BLaER1 (cell line): ENCODE measurements around the gene SLC9A7.
A peak's percentile ranks its signal among the peaks of the same experiment; 100 is the strongest.

Source experiments
- H3K27ac ChIP-seq: shearing (Covaris generic); formaldehyde crosslinking; 2 replicates; pipeline ENCODE4 v1.8.1; 2022
- H3K27me3 ChIP-seq: shearing (Covaris generic); formaldehyde crosslinking; 2 replicates; pipeline ENCODE4 v1.8.1; 2022
- H3K36me3 ChIP-seq: shearing (Covaris generic); formaldehyde crosslinking; 2 replicates; pipeline ENCODE4 v1.8.1; 2022
- H3K4me1 ChIP-seq: shearing (Covaris generic); formaldehyde crosslinking; 2 replicates; pipeline ENCODE4 v1.8.1; 2022
- H3K4me2 ChIP-seq: shearing (Covaris generic); formaldehyde crosslinking; 2 replicates; pipeline ENCODE4 v1.8.1; 2022
- H3K4me3 ChIP-seq: shearing (Covaris generic); formaldehyde crosslinking; 2 replicates; pipeline ENCODE4 v1.8.1; 2022
- H3K9ac ChIP-seq: shearing (Covaris generic); formaldehyde crosslinking; 2 replicates; pipeline ENCODE4 v1.8.1; 2022
- H3K9me3 ChIP-seq: shearing (Covaris generic); formaldehyde crosslinking; 2 replicates; pipeline ENCODE4 v1.8.1; 2022
- H4K20me1 ChIP-seq: shearing (Covaris generic); formaldehyde crosslinking; 2 replicates; pipeline ENCODE4 v1.8.1; 2022
- Cebpa-rat ChIP-seq: shearing (Covaris generic); IDR thresholded peaks from 2 replicates; pipeline ENCODE4 v1.8.1; 2022

Gene SLC9A7

DNA sequence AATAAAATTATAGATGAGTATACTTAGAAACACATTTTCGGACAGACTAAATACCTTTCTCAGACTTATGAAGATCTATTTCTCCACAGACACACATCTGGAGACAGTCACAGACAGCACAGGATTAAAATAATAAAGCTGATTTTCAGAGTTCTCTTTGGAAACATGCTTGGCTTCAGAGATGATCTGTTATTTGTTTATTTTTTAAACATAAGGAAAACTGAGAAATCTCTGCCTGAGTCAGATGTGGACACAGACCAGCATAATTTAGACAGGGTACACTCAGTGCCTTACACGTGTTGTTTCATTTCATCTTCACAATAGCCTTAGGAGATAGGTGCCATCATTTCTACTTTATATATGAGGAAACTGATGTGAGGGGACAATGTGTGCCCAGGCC lies 92.1 kb downstream of the SLC9A7 start:
- H3K4me1 ChIP-seq = peaks cover 8% of the 10 kb centered on the region
- no peak overlapping the region for H3K4me3 ChIP-seq
- H3K36me3 ChIP-seq = no peaks in the 10 kb centered on the region
- H3K9me3 ChIP-seq = peaks cover 10% of the 10 kb centered on the region; the same call in 1 of the 2 replicates
- no peaks in the 10 kb centered on the region for H3K27me3 ChIP-seq
- H3K4me2 ChIP-seq = no peak overlapping the region
- H4K20me1 ChIP-seq = no peaks in the 10 kb centered on the region
- no peak overlapping the region for H3K27ac ChIP-seq
- TF ChIP-seq Cebpa-rat = no peak
- no peak overlapping the region for H3K9ac ChIP-seq

DNA sequence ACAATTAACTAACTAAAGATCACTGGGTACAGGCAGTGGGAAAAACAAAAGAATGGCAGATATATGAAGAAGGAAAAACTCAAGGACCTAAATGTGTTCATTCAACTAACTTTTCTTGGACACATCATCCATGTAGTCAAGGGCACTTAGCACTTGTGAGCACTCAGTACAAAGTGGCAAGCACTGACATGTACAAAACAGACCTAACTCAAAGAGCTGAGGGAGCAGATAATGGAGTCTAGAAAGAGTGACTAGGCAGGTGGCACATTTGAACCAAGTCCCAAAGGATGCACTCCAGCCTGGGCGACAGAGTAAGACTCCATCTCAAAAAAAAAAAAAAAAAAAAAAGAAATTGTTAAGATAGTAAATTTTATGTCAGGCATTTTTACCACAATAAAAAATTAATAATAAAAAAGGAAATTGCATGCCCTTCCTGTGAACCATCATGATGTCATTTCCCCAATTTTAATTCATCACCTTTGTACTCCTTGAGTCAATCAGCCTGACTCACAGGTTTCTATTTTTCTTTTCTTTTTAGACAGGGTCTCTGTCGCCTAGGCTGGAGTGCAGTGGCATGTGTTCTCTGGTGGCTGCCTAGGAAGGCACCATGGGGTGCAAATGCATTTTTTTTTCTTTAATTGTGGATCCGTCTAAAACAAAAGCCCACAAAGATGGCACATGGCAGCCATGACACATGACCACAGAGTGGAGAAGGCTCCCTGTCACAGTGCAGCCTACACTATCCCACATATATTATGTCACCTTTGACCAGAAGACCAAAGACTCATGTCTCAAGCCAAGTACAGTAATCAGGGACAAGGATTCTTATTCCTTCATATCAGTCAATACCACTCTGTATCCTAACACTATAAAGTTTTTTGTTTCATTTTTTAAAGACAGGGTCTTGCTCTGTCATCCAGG lies 93.4 kb downstream of the SLC9A7 start:
- Histone ChIP-seq H3K27ac (no peak overlapping the region), H3K36me3 (peaks cover 5% of the 10 kb centered on the region; the same call in 1 of the 2 replicates), H3K4me1 (peaks cover 8% of the 10 kb centered on the region), H4K20me1 (no peaks in the 10 kb centered on the region), H3K4me2 (no peak overlapping the region), H3K9me3 (peaks cover 14% of the 10 kb centered on the region; the same call in 1 of the 2 replicates), H3K27me3 (no peaks in the 10 kb centered on the region), H3K9ac (no peak overlapping the region), H3K4me3 (no peak overlapping the region)
- no peak for TF ChIP-seq Cebpa-rat

- Histone ChIP-seq H3K9ac (no peak overlapping the region), H4K20me1 (no peaks in the 10 kb centered on the region), H3K4me3 (no peak overlapping the region), H3K36me3 (peaks cover 5% of the 10 kb centered on the region; the same call in 1 of the 2 replicates), H3K27ac (no peak overlapping the region), H3K27me3 (no peaks in the 10 kb centered on the region), H3K4me1 (peaks cover 8% of the 10 kb centered on the region), H3K4me2 (no peak overlapping the region), H3K9me3 (peaks cover 14% of the 10 kb centered on the region; the same call in 1 of the 2 replicates)
- TF ChIP-seq Cebpa-rat = no peak
These were observed 96.5 kb downstream of the SLC9A7 start for GRCh38 chrX:46662188-46662958.

DNA sequence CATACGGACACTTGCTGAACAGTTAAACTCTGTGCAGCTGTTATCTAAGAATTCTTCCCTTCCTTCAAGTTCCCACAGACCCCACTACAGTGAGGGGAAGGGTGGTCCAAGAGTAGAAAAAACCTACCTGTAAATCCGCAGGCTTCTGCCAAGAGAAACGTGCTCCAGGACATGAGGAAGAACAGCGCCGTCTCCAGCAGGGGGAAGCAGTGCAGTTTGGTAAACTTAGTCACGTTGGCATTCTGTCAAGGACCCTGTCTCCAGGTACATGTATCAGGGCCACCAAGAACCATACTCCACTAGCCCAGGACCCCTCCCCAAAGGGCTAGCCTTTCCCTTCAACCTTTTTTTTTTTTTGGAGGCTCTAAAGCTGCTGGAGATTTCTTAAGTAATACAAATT lies 105.4 kb downstream of the SLC9A7 start:
- Histone ChIP-seq H4K20me1 (no peaks in the 10 kb centered on the region), H3K27ac (peak overlapping the region; percentile 8; the same call in 1 of the 2 replicates), H3K4me1 (peaks cover 49% of the 10 kb centered on the region), H3K36me3 (no peaks in the 10 kb centered on the region), H3K4me3 (no peak overlapping the region), H3K4me2 (peak overlapping the region; percentile 3; the same call in 1 of the 2 replicates), H3K9ac (no peak overlapping the region), H3K9me3 (no peaks in the 10 kb centered on the region), H3K27me3 (no peaks in the 10 kb centered on the region)
- TF ChIP-seq Cebpa-rat = no peak

DNA sequence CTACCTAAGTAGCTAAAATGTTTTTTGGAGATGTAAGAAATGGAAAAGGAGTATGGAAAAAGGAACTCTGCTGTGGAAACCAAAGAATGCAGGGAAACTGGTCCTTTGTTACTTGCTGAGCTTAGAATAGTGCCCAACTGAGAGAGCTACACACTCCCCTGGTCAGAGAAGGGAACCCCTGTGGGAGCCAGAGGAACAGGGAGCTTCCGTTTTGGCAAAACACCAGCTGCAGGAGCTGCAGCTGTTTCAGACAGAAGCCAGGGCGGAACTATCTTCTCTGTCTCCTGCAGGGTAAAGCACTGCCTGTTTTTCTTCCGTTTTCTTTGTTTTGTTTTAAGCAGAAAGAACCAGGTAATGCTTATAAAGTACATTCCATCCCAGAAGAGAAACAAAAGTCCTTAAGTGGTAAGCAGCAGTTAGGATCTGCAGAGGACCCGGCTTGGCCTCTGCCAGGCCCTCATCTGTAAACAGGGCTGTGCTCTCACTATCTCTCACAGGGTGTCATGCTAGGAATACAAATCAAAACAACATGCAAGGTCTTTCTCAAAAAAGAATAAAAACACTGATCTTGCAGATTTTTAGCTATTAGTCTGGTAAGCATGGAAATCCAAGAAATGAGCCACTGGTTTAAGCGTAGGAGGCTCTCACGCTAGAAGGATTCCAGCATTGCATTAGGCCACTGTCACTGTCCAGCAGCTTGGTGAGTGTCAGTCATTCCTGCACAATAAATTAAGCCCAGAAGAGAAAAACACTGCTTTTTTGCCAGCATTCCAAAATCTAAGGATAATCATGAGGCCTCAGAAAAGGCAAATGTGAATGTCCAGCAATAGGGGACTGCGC lies 109.3 kb downstream of the SLC9A7 start:
- Histone ChIP-seq H4K20me1 (no peaks in the 10 kb centered on the region), H3K4me2 (peak overlapping the region; percentile 83), H3K9ac (peak overlapping the region; percentile 71), H3K9me3 (no peaks in the 10 kb centered on the region), H3K27ac (peak overlapping the region; percentile 87), H3K4me3 (peak overlapping the region; percentile 39; the same call in 1 of the 2 replicates), H3K27me3 (no peaks in the 10 kb centered on the region), H3K36me3 (peaks cover 20% of the 10 kb centered on the region), H3K4me1 (peaks cover 74% of the 10 kb centered on the region)
- TF ChIP-seq Cebpa-rat = no peak

- H3K27me3 ChIP-seq = no peaks in the 10 kb centered on the region
- peaks cover 20% of the 10 kb centered on the region for H3K36me3 ChIP-seq
- TF ChIP-seq Cebpa-rat = no peak
- peaks cover 81% of the 10 kb centered on the region for H3K4me1 ChIP-seq
- H3K9me3 ChIP-seq = no peaks in the 10 kb centered on the region
- peak overlapping the region; percentile 87 for H3K27ac ChIP-seq
- H3K9ac ChIP-seq = peak overlapping the region; percentile 71; the same call in 1 of the 2 replicates
- H4K20me1 ChIP-seq = no peaks in the 10 kb centered on the region
- H3K4me2 ChIP-seq = peak overlapping the region; percentile 83
- no peak overlapping the region for H3K4me3 ChIP-seq
These were observed 110.3 kb downstream of the SLC9A7 start for GRCh38 chrX:46648660-46649059.

DNA sequence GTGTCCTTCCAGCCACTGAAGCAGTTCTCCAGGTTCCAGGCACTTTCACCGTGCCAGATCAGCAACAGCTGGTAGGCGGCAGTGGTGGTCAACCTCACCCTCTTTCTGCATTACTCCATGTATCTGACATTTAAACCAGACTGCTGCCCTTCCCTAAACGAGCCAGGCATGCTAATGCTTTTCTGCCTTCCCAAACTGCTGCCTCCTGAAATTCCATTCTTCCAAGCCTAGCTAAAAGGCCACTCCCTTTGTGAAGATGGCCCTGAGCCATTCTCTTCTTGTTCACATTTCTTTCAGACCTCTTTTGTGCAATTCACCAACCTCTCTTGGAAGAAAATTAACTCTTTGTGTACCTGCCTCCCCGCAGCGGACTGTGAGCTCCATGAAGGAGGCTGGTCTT lies 111.7 kb downstream of the SLC9A7 start:
- Histone ChIP-seq H3K9me3 (no peaks in the 10 kb centered on the region), H4K20me1 (no peaks in the 10 kb centered on the region), H3K4me2 (peak overlapping the region; percentile 83; the same call in 1 of the 2 replicates), H3K27ac (peak overlapping the region; percentile 87; the same call in 1 of the 2 replicates), H3K27me3 (no peaks in the 10 kb centered on the region), H3K36me3 (peaks cover 20% of the 10 kb centered on the region), H3K9ac (no peak overlapping the region), H3K4me3 (no peak overlapping the region), H3K4me1 (peaks cover 84% of the 10 kb centered on the region)
- TF ChIP-seq Cebpa-rat = no peak

DNA sequence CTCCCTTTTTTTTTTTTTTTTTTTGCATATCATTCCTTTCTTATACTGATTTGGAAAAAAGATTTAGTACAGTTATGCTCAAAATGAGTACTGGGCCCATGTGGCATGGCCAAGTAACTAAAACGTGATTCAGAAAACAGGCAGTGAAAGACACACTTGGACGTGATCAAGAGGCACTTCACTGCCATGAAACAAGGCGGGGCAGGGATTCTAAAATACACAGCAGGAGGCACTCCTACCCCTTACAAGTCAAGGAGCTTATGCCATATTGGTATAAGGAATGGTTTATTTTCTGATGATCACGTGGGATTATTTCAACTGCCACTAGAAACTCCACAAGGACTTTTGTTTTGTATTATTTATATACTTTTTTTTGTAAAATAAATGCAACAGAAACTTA lies 113.3 kb downstream of the SLC9A7 start:
- peaks cover 20% of the 10 kb centered on the region for H3K36me3 ChIP-seq
- H3K9ac ChIP-seq = no peak overlapping the region
- no peaks in the 10 kb centered on the region for H3K27me3 ChIP-seq
- H4K20me1 ChIP-seq = no peaks in the 10 kb centered on the region
- no peak overlapping the region for H3K4me3 ChIP-seq
- no peak for TF ChIP-seq Cebpa-rat
- no peak overlapping the region for H3K4me2 ChIP-seq
- no peaks in the 10 kb centered on the region for H3K9me3 ChIP-seq
- H3K4me1 ChIP-seq = peaks cover 73% of the 10 kb centered on the region
- no peak overlapping the region for H3K27ac ChIP-seq

DNA sequence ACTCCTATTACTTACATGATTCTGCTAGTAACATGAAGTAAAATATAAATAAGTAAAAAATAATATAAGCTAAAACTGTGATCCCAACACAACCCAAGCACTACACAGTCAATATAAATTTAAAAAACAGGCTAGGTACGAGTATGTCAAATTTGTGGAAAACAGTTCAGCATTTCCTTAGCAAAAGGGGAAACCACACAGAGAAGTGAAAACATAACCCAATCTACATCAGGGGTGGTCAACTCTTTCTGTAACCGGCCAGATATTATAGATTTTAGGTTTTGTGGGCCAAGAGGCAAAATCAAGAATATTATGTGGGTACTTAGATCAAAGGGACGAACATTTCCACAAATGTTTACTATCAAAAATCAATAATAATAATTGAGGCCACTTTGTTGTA lies 115.3 kb downstream of the SLC9A7 start:
- no peak for TF ChIP-seq Cebpa-rat
- Histone ChIP-seq H4K20me1 (no peaks in the 10 kb centered on the region), H3K9me3 (no peaks in the 10 kb centered on the region), H3K4me1 (peaks cover 53% of the 10 kb centered on the region), H3K4me3 (no peak overlapping the region), H3K4me2 (peak overlapping the region; percentile 57), H3K9ac (no peak overlapping the region), H3K27me3 (no peaks in the 10 kb centered on the region), H3K27ac (no peak overlapping the region; the same call in 1 of the 2 replicates), H3K36me3 (peaks cover 20% of the 10 kb centered on the region)
